Muscle of arm (tissue), 12 donors: ENCODE measurements around the gene GJD2. TPM values are rescaled to one million over a fixed set of nuclear protein-coding genes. Genes with fewer than 3 reads are reported as not detected.

Source experiments
- DNase-seq: peaks from one replicate; pipeline ENCODE4 v3.0.0-alpha.2; 2013
- polyA plus RNA-seq, 12 donors: library from polyadenylated mRNA; unstranded; fragments of 120-200 nt; gene quantifications; one replicate each; pipeline ENCODE4 v1.2.1, GENCODE V29; 2013; ENCODE audit not compliant: insufficient read length in 12 of 12

The GJD2 gene
- polyA plus RNA-seq, 12 donors = 0.89 to 10.8 (median 3.4) TPM; not detected in 2

DNA sequence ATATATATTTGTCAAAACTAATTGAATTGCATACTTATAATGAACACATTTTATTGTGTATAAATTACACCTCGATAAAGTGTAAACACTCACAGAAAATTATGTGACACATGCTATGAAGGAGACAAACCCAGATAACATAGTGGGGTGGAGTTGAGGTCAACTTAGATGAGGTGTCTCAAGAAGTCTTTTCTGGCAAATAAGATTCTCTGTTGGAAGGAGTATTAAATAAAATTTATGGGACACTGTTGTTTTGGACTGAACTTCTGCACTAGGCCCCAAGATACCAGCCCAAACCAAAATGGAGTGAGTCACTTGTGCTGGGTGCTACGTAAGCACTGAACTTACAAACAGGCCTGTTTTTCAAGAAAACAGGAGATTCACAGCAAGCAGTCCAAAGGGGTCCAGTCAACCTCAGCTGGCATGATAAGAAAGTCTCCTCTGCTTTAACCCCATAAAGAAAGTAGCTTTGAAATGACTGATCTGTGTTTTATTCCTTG is 21.9 kb upstream of the GJD2 start:
- DNase-seq = no peak

DNA sequence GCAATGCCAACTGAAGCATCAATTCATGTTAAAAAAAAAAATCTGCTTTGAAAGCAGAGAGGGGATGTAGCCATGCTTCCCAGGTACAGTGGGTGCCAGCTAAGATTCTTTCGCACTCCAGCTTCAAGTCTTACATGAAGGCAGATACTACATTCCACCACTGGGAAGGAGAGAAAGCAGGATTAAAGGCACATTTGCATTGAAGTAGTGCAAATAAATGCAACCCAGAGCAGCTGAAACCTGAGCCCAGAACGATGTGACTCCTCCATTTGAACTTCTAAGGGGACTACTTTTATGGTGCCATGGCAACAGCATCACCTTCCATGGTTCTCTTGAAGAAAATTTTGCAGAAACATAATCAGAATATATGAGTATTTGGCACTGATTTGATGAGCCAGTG is 19.1 kb upstream of the GJD2 start:
- DNase-seq = no peak

DNA sequence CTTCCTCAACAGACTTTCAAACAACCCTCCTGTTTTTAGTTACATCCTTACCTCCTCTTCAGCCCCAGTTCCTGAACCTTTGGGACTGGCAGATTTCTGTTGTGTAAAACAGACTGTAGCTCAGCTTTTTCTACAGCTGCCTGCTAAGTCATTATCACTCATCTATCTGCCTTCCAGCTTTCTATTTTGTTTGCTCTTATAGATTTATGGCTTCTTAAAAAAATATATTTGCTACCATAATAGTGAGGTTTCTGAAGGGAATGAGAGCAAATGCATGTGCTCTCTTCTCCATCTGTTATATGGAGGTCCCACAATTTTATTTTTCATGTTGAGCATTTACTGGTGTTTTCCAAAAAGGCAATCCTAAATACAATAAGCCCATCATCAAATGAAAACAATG is 18.2 kb upstream of the GJD2 start:
- no peak for DNase-seq

DNA sequence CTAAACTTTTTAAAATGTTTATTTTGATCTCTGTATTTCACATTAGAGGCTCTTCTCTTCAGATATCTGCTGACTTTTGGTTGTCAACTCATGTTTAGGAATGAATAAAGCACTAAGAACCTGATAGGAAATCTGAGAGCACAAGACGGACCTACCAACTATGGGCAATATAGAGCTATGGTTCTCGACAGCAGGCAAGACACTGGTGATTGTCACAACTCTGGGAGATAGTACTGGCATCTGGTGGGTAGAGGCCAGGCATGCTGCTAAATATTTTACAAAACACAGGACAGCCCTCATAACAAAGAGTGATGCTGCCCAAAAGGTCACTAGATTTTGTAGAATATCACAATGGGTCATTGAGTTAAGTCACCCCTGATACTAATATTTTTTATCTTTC is 17.5 kb upstream of the GJD2 start:
- no peak for DNase-seq

DNA sequence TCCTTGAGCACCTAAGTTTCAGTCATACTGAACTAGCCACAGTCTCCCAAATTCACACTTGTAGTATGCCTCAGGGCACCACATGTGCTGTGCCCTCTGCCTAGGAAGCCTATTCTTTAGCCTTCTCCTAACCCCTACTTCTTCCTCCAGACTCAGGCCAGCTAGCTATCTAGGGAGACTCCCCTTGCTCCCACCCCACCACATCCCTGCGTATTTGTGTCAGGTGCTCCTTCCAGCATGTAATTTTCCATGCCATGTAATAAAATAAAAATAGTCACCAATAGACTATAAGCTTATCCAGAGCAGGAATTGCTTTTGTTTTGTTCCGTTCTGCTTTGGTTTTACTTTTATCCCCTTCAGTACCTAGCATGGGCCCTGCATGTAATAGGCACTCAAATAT is 14.9 kb upstream of the GJD2 start:
- DNase-seq = no peak

DNA sequence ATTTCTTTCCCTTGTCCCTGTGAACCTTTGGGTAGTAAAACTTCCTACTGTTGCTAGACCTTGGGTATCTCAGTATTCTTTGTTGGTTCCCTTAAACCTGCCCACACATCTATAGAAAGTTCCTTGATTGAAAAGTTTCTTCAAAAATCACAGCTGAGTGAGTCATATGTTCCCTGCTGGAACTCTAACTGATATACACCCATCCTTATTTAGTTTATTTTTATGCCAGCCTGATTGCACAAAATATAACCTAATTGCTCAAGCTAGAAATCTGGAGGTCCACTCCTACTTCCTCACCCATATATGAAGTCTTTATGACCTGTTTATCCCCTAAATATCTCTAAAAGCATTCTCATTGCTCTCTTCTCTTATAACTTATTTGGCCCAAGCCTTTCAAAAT is 13.7 kb upstream of the GJD2 start:
- DNase-seq = no peak

DNA sequence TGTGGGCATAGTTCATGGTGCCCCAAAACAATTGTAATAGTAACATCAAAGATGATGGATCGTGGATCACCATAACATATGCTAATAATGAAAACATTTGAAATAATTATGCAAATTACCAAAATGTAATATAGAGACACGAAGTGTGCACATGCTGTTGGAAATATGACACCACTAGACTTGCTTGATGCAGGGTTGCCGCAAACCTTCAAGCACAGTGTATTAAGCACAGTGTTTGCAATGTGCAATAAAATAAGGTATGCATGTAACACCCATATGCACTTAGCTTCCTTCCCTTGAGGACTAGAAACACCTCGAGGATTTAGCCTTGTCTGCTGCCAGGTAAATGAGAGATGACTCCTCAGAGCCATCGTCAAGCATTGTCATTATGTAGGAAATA is 10.9 kb upstream of the GJD2 start:
- DNase-seq = no peak

DNA sequence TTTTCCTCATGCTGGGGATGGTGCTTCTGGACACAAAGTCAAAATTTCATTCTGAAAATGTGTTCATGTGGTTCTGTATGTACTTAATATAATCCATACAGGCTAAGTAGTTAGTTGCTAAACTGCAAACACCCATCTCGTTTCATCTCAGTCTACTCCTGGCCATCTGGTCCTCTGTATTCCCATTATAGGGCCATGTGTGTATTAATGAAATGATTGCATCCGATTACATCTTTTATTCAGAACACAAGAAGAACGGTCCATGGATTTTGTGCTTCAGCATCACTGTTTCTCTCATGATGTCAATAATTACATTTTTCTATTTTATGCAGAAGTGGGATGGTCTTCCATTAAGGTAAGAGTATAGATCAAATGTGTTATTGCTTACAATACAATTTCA is 6.1 kb upstream of the GJD2 start:
- no peak for DNase-seq

DNA sequence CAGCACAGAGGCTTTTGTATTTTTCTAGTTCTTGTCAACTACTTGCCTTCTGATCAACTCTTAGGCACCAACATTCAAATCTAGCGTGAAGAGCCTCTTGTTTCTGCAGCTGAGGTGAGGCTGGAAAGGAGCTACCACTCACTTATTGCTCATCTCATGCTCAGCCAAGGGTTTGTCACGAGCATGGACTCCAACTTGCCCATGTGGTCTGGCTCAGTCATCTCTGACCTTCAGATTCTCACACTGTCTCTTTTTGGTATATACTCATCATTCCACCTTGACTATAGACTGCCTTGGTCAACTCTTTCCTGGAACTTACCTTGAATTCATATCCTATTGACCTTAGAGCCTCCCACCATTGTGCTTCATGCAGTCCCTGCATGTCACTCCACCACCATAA is 5.2 kb upstream of the GJD2 start:
- DNase-seq = no peak

DNA sequence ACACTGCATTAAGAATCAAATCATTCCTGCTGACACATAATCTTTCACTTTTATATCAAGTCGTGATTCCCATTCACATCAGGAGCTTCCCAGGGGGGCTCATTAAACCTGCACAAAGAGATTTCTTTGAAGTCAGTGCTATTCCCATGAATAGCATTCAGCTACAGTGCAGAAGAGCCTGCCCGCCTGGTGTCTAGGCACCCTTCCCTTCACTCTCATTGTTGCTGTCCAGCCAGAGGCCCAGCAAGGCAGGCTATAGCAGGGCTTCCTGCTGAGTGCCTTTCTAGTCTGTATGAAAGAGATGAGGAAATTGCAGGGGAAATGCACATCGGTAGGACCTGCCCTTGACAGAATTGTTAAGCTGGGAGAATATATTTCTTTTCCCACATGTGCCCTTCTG is 4.5 kb upstream of the GJD2 start:
- DNase-seq = no peak

DNA sequence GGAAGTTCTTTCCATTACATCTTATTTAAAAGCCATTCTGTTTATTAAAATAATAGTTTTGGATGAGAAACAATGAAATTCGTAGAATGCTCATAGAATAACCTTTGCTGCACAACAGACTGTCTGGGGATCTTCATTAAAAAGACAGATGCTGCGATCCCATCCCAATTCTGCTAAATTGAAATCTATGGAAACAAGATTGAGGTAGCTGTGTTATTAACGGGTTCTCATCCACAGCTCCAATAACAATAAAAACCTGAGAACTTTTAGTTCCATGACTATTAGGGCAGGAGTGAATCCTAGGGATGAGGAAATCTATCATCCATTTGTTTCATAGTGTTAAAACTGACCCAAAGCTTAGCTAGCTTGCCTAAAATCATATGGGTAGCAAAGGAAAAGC is 2.5 kb upstream of the GJD2 start:
- DNase-seq = no peak

DNA sequence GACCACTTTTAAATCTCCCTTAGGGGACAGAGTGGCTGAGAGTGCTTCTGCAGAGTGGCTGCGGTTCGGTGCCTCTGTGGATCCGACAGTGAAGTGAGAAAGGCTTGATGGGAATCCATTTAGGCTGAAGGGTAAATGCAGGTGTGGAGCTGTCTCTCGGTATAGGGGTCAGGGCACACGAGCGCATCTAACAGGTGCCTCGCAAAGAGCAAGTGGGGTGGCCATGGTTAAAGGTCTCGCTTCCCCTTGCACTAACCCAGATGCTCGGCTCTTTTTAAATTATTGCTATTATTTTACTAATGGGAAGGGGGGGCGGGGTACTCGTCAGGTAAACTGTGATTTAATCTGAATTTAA is 598 bp upstream of the GJD2 start:
- no peak for DNase-seq

DNA sequence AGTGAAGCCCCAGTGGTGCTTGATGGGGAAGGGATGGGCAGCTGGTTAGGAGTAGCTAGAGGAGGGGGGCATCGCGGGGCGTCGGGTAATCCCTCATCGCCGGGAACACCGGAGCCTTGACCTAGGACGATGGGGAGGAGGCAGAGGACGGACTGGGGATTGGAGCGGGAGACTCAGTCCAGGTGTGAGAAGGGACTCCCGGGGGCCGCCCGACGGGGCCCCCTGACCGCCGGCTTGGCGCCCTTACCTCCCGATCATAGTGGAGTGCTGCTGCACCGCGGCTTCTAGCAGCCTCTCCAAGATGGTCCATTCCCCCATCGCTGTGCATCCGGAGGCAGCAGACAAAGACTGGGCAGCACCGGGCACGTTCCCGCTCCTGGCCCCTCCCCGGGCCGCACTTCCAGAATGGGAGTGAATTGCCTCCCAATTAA is 612 bp downstream of the GJD2 start:
- no peak for DNase-seq

DNA sequence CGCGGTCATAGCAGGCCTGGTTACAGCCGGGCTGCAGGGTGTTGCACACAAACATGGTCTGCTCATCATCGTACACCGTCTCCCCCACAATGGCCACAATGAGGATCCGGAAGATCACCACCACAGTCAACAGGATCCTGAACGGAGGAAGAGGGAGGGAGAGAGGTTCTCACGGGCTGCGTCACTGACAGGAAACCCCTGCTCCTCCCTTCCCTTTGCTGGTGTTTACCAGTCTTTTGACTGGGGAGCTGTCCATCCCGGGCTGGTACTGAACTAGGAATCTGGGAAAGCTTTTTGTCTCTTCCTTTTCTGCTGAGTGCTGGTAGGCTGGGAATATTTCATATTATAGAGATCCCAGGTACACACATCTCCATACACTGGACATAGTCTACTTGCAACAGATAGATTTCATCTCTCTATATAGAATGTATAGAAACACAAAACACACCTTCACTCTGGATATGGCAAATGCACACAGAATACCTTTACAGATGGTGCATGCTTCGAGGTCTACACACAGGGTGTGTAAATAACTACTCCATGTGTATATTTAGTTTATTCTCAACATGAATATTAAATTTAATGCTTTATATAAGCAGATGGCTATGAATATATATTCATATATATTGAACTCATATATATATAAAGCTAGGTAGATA is 1.4 kb downstream of the GJD2 start:
- peak; percentile 22 for DNase-seq

DNA sequence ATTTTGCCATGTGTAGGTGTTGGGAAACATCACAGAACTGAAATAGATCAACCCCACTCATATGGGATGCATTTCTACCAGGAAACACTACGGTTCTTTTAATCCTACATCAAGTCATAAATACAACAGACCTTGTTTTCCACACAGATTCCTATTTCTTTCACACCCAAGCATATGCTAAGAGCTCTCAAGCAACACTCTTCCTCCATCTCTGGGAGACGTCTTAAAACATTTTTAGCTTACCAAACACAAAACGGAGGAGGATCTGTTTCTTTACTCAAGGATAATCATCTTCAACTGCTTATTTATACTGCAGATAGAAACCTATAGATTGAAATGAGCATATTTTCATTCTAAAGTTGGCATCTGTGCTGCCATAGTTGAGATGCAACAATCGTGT is 5.1 kb downstream of the GJD2 start:
- no peak for DNase-seq

DNA sequence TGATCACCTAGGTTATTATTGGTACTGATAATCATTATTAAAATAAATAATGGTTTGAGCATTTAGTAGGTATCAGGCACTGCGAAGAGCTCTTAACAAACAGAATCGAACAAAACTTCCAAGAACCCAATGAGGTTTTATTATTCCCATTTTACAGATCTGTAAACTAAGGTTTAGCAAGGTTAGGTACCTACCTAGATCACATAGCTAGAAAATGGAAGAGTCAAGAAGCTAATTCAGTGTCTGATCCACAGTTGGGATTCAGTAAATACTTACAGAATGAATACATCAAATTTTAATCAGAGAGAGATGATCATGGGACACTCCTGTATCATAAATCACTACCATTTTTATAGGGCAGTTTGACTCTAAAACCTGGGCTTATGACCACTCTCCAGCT is 15.5 kb downstream of the GJD2 start:
- no peak for DNase-seq

DNA sequence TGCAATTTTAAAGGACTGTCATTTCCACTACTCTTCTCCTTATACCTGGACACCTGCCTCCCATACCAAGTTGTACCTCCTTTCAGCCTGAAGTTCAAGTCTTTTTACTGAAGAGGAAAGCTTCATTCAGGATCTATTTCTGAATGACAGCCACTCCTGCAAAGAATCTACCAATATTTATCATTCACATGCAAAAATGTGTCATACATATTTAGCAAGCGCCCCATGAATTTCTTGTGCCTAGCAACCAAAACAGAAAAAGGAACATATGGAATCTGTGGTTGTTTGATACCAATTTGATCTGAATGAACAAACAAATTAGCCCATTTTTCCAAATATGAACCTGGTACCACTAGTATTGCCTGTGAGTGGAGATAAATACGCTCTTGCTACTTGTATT is 16.8 kb downstream of the GJD2 start:
- DNase-seq = no peak

DNA sequence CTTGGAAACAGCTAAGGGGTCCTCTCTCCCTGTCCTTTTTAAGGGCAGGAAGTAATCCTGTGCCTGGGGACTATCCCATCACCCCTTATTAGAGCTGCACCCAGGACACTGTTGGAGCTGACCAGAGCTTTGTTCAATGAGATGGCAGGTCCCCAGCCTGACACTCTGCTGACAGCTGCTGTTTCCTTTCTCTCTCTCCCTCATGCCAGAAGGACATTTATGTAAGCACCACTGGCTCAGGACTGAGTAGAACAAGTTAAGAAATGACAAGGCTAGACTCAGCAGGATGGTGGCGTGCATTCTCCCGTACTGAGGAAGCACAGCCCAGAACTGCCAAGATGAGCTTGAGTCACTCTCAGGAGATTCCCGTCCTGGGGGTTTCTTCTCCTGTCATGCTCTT is 17.3 kb downstream of the GJD2 start:
- no peak for DNase-seq

DNA sequence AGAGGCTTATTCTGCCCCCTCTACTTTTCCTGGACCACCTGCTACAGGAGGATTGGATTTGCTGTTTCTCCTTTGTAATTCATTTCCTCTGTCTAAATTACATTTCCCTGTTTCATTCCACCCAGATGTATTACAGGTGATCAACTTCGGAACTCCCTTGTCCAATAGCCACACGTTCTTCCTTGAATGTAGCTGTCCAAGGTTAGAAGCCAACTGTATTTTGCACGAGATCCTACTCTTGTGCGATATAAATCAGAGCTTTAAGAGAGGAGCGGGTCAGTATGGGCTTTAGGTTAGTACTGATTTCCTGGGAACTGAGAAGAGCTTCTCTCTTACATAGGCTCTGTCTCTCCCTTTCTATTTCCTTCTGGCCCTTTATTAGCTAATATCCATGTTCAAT is 20.5 kb downstream of the GJD2 start:
- no peak for DNase-seq

DNA sequence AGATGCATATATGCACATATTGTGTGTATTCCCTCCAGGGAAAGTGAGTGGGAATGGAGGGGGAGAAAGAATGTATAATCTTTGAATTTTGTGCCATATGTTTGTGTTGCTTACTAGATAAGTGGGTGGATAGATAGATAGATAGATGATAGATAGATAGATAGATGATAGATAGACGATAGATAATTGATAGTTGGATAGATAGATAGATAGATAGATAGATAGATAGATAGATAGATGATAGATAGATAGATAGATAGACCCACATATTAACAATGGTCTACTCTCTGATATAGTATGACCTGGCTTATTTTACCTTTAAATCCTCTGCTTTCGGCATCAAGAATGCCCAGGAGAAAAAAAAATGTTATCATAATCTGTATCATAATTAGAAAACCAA is 21.2 kb downstream of the GJD2 start:
- DNase-seq = no peak

DNA sequence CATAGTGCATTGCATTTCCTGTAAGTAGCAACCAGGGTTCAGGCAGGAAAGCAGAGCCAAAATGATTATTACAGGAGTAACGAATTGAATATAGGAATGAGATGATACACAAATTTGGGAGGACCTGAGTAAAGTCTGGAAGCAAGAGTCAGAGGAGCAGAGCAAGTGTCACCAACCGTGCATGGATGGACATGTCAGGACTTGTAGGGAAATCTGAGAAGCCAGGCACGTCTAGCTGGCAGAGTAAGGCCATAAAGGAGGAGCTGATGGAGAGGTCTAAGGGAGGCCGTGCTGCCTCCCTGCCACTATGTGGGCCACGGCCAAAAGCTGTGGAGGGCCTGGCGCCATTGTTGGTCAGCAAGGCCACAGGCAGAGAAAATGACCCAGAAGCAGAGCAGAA is 22.4 kb downstream of the GJD2 start:
- DNase-seq = no peak

DNA sequence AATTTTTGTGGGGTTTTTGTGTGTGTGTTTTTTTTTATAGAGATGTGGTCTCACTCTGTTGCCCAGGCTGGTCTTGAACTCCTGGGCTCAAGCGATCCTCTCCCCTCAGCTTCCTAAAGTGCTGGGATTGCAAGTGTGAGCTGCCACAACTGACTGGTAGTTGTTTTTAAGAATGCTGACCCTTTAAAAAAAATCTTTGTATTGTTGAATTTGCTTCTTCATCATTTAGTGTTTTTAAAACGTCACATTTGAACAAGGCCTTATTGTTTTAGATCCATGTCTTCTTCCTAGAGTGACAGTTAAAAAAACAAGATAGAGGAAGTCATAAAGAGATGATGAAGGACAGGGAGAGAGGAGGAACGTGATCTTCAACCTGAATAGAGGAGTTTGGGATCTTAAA is 24.1 kb downstream of the GJD2 start:
- no peak for DNase-seq

DNA sequence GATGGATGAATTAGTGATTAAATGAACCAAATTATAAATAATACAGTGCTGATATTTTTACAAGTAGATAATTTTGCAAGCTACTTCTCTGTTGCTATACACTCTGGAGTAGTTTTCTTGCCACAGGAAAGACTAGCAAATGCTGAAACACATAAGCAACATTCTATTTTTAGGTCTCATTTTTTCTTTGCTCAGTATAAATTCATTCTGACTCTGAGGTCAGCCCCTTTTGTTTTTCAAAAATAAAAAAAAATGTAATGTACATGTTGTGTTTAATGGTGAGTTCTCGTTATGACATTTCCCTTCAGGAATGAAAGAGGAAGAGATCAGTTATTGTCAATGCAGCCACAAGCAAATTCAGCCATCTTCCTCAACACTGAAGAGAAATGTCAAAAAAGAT is 24.9 kb downstream of the GJD2 start:
- no peak for DNase-seq

DNA sequence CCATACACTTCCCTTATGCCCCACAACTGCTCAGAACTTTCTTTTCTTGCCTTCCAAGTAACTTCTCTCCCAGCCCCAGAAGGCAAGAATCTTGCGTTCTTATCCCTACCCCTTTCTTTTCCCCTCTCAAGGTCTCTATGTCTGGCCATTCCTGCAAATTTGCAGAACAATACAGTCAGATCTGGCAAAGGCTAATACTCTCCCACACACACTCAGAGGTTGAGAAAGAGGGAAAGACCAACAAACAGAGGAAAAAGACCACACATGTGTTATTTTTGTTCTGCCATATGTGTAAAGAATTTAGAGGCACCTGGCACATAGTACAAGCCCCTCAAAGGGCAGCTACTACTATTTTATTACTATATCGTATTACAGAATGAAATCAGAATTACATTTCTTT is 25.7 kb downstream of the GJD2 start:
- DNase-seq = no peak
